CD4-positive, alpha-beta T cell treated with Interleukin-17A for 1 hour (primary cell): ENCODE results near the gene SLC4A9.
"Not testable (repeated sequence)": the region's sequence is repeated elsewhere in the genome, so short reads cannot be mapped to it uniquely, and the experiment has no call there.

Experiments
- DNase-seq: peaks from one replicate; pipeline ENCODE4 v3.0.0-alpha.2; 2020

SLC4A9 gene

GRCh38 chr5:140402258-140403074, 42.5 kb downstream of the SLC4A9 start:
- peak; percentile 50 for DNase-seq

DNA sequence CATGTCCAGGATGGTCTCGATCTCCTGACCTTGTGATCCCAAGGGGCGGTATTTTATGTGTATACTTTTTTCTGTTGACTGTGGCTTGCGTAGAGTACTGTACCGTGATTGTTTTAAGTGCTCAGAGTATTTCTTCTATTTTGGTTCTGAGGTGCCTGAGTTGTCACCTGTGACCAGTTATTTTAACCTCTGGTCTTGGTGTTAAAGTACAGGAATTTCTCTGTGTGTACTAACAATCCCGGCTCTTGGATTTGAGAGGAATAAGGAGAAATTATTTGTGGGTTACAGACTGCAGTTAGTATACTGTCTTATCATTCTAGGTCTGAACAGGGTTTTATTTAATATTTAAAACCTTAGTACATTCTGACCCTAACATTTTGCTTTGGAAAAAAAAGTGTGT, 43.6 kb downstream of the SLC4A9 start:
- DNase-seq = no peak

DNA sequence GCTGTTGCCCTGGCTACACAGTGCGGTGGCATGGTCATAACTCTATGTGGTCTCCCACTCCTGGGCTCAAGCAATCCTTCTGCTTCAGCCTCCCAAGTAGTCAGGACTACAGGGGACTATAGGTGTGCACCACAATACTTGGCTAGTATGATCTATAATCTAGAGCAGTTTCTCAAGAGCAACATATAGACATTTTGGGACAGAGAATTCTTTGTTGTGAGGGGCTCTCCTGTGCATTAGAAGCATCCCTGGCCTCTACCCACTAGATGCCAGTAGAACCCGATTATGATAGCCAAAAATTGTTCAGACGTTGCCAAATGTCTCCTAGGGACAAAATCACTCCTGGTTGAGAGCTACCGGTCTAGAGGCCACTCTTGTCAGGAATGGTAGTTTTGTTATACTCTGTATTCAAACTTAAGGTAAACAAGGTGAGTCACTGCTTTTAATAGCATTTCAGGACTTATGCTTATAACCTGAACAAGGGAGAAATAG, 48.8 kb downstream of the SLC4A9 start:
- no peak for DNase-seq

- no peak for DNase-seq
These were observed 53.2 kb downstream of the SLC4A9 start for GRCh38 chr5:140413230-140413629.

- DNase-seq = no peak
These were observed 57.2 kb downstream of the SLC4A9 start for GRCh38 chr5:140417235-140417634.

- no peak for DNase-seq
These were observed 59.0 kb downstream of the SLC4A9 start for GRCh38 chr5:140418862-140419520.

GRCh38 chr5:140420226-140420570, 60.2 kb downstream of the SLC4A9 start:
- DNase-seq = no peak

DNA sequence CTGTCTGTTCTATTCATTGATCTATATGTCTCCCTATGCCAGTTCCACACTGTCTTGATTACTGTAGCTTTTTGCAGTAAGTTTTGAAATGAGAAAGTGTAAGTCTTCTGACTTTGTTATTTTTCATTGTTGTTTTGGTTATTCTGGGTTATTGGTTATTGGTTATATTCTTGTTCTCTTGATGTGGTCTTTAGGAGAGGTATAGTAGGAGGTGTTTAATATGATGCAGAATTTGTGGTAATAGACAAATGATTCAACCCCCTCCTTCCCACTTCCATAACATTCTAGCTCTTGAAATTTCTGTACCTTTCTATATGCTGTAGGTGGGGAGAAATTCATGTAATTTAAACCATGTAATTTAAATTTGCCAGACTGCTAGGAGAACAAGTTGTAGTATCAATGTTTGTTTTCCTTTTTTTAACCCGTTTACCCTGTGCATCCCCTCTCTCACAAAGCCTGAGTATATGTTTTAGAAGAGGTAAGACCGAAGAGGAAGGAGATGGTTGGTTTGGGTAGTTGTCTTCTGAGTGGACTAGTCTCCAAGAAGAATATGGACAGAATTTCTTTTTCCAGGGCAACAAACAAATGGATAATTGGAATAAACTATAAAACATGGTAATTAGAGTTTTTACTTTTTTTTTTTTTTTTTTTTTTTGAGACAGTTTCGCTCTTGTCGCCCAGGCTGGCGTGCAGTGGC, 60.8 kb downstream of the SLC4A9 start:
- DNase-seq = no peak

GRCh38 chr5:140421375-140421774, 61.4 kb downstream of the SLC4A9 start:
- DNase-seq = not testable (repeated sequence)

DNA sequence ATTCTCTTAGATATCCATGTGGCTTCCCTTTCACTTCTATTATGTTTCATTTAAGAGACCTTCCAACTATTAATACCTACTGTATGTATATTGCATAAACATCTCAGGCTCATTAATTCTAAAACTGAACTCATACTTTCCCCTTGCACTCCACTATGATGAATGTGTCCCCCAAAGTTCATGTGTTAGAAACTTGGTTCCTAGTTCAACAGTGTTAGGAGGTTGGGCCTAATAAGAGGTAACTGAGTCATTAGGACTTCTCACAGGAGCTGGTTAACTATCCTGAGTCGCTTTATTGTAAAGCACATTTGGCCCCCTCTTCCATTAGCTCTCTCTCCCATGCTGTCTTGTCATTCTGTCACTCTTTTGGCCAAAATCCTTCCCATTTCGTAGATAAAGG, 63.6 kb downstream of the SLC4A9 start:
- no peak for DNase-seq

- DNase-seq = no peak
These were observed 64.1 kb downstream of the SLC4A9 start for GRCh38 chr5:140424135-140424534.
